GM18517 (cell line): Measurements from ENCODE around the gene CD300LF.

ENCODE experiments used
- ATAC-seq: cut with Tn5 transposase; IDR thresholded peaks from one replicate; pipeline ENCODE4 v1.9.1; 2021; ENCODE audit warnings: mild to moderate bottlenecking, moderate library complexity; ENCODE audit not compliant: unreplicated experiment

The CD300LF gene

DNA sequence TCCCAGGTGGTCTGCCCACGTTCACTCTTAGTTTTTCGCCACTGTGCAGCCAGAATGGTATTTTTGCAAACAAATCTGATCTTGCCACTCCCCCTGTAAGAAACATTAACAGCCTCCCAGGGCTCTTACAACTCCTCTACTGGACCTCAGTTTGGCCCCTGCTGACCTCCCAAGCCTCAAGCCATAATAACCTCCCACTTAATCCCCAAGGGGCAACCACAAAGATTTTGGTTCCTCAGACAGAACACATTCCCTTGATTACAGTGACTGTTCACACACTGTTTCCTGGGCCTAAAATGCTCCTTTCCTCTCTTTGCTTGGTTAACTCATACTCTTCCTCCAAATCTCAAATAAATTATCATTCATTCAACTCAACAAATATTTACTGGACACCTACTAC is 67.7 kb downstream of the CD300LF start:
- ATAC-seq = no peak

DNA sequence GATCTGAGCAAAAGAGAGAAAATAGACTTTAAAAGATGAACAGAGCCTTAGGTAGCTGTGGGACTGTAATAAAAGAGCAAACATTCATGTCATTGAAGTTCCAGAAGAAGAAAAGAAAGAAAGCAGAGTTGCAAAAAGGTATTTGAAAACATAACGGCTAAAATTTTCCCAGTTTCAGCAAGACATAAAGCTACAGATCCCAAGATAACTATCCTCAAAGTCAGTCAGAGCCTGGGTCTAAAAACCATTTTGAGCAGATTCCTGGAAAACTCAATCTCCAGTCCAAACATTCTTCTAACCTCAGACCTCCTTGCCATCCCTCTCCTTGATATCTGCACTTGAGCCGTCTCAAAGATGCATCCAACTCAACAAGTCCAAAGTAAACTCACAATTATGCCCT is 68.3 kb downstream of the CD300LF start:
- no peak for ATAC-seq
